Measurements from ENCODE around the gene GATAD2B.

DNA sequence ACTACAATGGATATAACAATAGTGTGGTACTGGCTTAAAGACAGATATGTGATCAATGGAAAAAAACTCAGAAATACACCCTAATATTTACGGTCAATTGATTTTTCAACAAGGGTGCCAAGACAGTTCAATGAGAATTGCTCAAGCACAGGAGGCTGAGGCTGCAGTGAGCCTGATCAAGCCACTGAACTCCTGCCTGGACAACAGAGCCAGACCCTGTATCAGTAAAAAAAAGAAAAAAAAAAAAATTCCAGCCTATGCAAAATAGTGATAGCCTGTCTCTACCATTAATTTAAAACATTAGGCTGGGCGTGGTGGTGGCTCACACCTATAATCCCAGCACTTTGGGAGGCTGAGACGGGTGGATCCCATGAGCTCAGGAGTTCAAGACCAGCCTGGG is 77.6 kb downstream of the GATAD2B start:
- TF ChIP-seq, protein P1, sequence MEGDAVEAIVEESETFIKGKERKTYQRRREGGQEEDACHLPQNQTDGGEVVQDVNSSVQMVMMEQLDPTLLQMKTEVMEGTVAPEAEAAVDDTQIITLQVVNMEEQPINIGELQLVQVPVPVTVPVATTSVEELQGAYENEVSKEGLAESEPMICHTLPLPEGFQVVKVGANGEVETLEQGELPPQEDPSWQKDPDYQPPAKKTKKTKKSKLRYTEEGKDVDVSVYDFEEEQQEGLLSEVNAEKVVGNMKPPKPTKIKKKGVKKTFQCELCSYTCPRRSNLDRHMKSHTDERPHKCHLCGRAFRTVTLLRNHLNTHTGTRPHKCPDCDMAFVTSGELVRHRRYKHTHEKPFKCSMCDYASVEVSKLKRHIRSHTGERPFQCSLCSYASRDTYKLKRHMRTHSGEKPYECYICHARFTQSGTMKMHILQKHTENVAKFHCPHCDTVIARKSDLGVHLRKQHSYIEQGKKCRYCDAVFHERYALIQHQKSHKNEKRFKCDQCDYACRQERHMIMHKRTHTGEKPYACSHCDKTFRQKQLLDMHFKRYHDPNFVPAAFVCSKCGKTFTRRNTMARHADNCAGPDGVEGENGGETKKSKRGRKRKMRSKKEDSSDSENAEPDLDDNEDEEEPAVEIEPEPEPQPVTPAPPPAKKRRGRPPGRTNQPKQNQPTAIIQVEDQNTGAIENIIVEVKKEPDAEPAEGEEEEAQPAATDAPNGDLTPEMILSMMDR (IDR thresholded peaks at IDR 0.05; ENCODE audit: poor library complexity) = no peak
- TF ChIP-seq EZH2phosphoT487 (IDR thresholded peaks at IDR 0.05; ENCODE audit: low read depth, severe bottlenecking, unreplicated experiment) (no peak), EZH2 (IDR thresholded peaks at IDR 0.05; ENCODE audit: borderline replicate concordance) (no peak)

Measured in hepatocyte (in vitro differentiated cells).